Kasumi-1 (cell line): Measurements from ENCODE around the gene FAM227B.
A peak's percentile ranks its signal among the peaks of the same experiment; 100 is the strongest.
"Not testable (repeated sequence)": the region's sequence is repeated elsewhere in the genome, so short reads cannot be mapped to it uniquely, and the experiment has no call there.

Experiments used
- DNase-seq, 2 experiments: peaks; one replicate each; lab custom pipeline; 2025; lab: John Stamatoyannopoulos, UW

FAM227B gene, protein sequence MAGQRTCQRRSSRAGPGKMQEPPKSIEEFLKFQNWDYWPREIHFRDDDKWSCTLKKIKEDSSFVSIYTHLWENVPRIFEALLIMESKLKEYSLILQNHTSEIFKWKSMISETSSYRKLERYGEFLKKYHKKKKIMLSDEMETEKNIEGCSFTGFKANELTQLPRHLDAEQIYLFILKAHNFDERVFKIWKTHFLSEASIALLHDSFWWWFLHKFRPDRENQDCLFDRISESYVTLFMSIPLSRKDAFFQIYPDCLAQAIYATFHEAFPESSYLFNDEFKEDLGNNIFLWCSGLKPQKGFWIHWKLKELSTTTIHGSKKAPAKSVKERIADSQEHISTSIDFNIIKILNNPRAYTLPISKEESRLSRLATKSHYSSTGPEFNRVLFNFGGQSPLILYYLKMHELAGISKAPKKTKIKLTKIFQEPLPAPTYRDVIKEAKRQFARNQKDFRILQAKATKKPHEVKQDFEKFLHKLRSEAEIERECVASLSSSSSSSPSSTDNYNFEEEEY

DNA sequence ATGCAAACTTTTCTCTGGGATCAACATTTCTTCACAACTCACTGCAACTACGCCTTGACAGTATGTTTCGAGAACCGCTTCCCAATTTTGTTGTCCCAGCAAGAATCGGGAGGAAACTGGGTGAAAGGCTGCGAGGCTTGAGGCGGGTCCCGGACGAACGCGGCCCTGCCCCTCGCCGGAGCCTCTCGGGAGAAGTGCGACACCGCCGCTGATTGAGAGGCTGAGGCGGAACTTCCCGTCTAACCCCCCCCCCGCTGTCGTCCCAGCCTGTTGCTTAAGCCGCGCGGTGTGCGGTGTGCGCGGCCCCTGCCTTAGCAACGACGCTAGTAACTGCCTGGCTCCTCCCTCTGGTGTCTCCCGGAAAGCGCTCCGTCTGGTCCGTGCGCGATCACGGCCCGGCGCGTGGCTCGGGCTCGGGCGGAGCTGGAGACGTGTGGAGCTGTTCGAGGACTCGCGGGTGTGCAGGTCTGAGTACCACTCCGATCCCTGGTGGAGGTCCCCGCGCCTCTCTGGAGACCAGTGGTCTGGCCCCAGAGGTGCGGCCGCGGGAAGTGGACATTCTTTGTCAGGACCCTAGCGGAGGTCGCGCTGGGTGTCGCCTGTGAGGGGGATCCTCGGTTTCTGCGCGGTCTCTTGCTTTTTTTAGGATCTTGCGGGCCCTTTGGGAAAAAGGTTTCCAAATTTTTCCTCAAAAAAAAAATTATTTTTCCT, at the start of gene FAM227B, which contains the start of gene DTWD1:
Gene FAM227B, minus strand, starts transcription at position 161 of the 711 bp plus-strand sequence. CDS start 5,647 bp downstream, outside the sequence.
Gene DTWD1, plus strand, starts transcription at position 391 of the 711 bp plus-strand sequence. CDS start 4,120 bp downstream, outside the sequence.
- DNase-seq: peak; percentile 98

DNA sequence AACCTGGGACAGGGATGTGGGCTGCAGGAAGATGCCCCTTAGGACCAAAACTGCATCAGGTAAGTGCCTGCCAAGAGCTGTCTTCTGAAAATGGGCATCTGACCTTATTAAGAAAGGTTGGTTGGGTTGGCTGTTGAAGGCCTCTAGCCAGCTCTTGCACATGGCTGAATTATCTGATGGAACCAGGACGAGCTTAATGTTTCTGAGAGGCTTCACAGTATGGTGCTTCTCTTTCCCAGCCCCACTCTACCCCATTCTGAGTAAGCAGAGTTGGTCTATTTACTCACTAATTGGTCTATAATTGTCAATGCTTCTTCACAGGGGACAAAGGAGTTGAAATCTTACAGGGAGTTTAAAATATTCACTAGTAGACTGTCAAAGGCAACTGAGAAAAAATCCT, 48.7 kb upstream of the FAM227B start:
- DNase-seq: no peak

DNA sequence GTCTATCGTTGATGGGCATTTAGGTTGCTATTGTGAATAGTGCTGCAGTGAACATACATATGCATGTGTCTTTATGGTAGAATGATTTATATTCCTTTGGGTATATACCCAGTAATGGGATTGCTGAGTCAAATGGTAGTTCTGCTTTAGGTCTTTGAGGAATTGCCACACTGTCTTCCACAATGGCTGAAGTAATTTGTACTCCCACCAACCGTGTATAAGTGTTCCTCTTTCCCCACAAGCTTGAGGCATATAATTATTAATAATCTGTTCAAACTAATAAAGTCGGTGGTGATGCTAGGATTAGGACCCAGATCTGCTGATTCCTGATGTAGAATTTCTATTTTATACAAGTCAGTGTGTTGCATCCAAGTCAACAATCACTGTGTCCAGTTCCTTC, 45.9 kb upstream of the FAM227B start:
- DNase-seq: not testable (repeated sequence)

DNA sequence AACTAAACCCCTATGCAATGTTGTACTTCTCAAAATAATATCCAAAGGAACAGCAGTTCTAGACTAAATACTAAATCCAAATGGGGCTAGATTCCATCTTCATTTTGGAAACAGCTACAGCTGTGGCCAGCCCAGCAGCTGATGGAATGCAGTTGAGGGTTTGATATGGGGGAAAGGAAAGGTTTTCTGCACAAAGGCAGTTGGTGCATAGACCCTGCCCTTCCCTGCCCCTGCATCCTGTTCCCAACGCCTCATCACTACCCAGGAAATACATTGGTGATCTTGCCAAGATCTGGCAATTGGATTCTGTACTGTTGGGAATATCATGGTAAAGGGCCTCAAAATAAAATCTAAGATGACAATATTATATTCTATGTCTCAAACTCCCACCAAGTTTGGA, 44.1 kb upstream of the FAM227B start:
- no peak for DNase-seq

DNA sequence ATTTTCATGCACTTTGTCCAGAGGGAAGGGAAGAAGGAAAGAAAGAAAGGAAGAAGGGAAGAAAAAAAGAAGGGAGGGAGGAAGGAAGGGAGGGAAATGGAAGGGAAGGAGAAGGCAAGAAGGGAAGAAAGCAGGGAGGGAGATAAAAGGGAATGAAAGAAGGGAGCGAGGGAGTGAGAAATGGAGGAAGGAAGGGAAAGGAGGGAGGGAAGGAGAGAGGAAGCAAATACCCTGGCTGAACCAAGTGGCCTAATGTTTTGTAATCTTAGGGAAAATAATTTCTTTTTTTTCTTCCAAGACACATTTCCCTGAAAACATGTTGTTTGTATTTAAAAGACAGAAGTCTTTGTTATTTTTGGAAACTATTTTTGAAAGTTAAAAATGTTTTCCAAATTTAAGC, 36.1 kb upstream of the FAM227B start:
- DNase-seq: no peak

DNA sequence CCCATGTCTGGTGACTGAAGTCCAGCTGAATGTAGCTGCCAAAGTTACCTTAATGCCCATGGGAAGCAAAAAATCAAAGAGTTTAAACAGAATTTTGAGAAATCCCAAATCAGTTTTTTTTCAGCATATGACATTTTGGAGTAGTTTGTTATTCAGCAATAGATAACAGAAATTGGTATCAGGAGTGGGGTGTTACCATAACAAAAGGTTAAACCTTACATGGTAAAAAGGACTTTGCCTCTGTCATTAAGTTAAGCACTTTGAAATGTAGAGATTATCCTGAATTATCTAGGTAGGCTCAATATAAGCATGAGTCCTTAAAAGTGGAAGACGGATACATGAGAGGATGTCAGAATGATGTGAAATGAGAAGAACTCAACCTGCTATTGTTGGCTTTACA, 32.3 kb upstream of the FAM227B start:
- no peak for DNase-seq

DNA sequence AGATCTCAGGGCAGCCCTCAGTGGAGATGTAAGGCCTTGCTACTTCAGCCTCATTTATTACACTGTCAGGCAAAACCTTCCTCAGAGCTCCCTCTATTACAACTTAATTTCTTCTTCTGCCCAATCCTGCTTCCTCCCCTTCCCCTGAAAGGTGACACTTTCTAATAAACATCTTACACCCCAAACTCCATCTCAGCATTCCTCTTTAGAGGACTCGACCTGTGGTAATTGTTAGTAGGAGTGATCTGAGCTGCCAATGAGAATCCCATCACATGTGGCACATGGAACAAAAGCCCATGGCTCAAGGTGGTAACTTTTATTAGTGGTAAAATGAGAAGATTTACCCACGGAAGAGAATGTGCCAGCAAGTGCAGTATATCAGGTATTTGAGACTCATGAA, 30.1 kb upstream of the FAM227B start:
- DNase-seq: no peak

DNA sequence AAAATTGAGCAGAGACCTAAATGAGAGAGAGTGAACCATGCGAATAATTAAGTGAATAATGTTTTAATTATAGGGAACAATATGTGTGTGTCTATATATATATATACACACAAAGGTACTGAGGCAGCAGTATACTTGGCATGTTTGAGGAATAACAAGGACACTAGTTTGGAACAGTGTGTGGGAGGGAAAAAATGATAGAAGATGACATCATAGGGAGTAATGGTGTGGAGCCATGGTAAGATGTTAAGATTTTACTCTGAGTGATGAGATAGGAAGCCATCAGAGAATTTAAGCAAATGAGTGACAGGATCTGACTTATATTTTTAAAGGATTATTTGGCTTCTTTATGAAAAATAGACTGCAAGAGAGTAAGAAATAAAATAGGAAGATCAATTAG, 29.4 kb upstream of the FAM227B start:
- DNase-seq: no peak

DNA sequence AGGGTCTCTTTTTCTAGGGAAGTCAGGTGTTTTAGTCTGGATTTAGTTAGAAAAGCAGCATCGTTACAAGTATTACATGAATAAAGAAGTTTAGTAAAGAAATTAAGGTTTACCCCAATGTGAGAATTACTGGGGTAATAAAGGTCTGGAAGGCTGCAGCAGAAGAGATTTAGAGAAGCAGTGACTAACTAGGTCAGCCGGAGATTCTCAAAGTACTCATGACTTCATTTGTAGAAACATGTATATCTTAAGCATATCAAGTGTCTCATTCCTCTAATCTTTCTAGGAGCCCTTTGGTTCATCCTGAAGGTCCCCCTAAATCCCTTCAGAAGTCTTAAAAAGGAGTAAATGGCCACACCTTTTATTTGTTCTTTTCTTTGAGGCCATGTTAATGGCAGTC, 26.3 kb upstream of the FAM227B start:
- no peak for DNase-seq

DNA sequence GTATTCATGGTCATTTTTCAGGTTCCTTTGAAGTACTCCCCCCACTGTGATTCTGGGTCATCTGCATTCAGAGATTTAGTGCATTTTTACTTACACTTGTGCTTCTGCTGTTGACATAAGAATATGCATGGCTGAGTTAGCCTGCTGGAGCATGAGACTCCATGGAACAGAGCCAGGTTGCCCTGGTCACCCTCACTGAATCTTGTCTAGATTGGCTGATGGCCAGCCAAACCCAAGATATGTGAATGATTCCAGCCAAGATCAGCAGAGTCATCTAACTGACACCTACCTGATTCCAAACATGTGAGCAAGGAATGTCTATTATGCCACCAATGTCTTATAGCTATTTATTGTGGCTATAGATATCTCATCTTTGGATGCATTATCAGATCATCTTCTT, 25.3 kb upstream of the FAM227B start:
- DNase-seq: no peak

DNA sequence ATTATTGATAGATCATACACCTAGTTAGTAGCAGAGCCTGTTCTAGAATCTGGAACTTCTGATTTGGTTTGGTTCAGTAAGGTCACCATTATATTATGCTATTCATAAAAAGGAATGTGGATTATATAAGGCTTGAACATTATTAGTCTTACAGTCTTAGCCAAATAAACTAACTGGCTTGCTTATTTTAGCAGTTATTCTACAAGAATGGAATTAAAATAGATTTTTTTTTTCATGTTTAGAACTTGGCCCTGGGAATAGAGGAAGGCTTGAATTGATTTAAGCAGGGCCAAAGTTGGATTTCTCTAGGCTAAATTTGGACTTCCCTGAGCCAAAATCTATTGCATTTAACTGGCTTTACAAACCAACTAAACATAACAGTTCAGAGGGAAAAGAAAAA, 24.7 kb upstream of the FAM227B start:
- no peak for DNase-seq

DNA sequence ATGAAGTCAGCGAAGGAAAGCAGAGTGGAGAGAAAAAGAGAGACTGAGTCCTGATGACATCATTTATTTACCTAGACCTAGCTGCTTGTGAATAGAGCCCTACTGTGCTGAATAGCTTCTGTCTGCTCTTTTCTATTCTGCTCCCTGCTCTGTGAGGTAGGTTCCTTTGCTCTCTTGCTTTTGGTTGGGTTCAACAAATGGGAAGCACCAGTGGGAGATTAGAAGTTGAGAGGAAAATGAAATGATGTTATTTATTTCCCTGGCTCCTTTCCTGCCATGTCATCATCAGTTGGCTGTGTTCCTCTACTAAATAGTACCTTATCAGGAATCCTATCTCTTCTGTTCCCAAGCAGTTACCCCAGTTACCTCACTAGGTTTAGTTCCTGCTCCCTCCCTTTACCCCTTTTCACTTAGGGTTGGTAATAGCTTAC, 23.8 kb upstream of the FAM227B start:
- DNase-seq: no peak

DNA sequence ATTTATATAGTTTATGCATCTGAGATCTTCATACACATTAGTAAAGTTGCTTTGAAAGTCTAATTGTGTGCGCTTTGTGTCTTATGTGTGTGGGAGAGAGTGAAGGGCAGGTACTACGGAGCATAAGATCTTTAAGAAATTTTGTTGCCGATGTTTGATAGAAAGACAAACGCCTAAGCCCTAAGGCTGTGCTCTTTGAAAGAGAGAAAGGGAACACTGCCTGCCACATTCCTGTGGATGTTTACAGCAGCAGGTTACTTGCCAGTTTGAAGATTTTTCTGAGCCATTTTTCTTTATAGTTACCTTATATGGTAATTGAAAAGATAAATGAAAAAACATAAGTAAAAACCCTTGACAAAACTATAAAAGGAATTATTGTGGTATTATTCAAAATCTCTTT, 17.2 kb upstream of the FAM227B start:
- DNase-seq: no peak

DNA sequence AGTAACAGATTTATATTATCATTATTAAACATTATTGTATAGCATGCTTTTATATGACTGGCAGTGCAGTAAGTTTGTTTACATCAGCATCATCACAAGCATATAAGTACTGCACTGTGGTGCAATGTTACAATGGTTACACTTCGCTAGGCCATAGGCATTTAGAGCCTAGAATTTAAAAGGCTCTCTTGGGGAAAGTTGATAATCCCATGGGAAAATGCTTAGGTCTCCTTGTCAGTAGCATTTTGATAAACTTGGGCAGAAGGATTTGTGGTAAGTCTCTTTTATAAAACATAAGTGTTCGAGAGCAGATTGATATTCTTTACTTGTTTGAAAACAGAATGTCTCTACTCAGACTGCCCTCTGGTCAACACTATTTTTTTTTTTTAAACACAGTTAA, 7.8 kb upstream of the FAM227B start:
- no peak for DNase-seq

DNA sequence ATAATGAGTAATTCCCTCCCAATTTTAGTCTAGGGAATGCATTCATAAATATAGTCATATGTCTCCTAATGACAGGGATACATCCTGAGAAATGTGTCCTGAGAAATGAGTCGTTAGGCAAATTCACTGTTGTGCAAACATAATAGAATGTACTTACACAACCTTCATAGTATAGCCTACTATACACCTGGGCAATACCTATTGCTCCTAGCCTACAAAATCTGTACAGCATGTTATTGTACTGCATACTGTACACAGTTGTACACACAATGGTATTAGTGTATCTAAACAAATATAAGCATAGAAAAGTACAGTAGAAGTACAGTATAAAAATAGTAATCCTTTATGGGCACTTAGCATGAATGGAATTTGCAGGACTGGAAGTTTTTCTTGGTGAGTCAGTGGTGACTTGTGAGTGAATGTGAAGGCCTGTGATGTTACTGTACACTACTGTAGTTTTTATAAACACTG, 6.8 kb upstream of the FAM227B start:
- no peak for DNase-seq

DNA sequence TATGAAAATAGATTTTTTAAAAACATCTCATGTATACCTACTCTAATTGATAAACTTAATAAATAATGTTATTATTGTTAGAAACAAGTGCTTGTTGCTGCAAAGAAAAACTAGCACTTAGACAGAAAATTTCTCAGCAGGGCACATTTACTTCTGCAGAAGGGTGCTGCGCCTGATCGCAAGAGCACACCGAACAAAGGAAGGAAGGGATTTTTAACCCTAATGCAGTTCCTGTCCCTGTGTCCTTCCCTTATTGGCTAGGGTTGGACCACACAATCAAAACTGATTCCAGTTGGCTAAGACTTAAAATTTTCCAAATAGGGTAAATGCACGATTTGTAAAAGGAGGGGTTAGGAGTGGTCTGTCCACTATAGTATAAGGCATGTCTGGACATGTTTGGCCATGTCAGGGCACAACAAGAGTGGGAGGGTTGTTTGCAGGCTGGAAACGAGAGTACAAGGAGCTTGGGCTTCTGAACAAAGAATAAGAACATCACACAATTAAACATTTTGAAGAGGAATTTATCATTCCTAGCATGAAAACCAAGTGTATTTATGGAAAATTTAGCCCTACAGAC, 4.9 kb upstream of the FAM227B start:
- no peak for DNase-seq

DNA sequence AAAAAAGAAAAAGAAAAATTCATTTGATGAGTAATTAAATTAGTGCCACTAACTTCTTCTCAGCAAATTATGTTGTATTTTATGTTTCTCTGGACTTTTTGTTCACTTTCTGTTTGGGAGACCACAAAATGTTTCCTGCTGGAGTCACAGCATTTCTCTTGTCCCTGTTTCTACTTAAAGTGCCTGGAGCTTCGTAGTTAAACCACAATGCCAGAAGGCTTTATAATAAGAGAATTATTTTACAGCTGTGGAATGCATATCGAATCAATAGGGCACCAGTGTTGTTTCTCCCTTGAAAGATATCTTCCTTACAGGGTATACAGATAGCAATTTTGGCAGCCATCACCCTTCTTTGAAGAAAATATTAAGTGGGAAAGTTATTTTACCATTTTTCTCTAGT, 3.4 kb upstream of the FAM227B start:
- peak; percentile 18 to 24 for DNase-seq

DNA sequence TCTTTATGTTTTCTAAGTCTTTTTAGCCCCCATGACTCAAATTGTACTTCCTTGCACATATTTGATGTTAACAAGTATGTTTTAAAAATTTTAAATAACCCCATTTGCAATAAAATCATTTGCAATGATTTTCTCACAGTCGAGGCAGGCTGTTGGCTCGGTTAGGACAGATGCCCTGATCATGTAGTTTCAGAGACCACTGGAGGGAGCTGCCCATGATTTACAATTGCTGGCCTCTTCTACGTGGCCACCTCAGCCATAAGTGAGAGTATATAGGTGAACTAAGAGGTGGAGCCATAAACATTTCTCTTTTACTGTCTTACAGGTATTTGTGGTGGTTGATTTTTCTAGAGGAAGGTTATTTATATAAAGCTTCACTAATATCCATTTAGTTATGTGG, 1.9 kb upstream of the FAM227B start:
- DNase-seq: no peak

DNA sequence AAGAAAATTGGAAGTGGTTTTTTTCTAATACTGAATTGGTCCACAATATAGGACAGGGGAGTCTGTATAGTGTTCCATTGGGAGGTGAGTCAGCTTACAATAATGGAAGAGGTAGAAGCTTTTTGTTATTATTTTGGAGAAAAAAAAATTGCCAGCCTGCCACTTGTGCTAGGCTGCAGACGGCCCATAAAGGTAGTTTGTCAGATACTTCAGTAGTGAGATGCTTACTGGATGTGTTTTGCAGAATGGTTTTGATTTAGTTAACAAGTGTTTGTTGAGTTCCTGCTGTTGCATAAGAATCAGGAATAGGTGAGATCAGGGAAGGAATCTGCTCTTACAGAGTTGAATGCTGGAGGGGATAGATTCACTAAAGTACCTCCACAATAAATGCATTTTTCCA, 1.3 kb upstream of the FAM227B start:
- no peak for DNase-seq

DNA sequence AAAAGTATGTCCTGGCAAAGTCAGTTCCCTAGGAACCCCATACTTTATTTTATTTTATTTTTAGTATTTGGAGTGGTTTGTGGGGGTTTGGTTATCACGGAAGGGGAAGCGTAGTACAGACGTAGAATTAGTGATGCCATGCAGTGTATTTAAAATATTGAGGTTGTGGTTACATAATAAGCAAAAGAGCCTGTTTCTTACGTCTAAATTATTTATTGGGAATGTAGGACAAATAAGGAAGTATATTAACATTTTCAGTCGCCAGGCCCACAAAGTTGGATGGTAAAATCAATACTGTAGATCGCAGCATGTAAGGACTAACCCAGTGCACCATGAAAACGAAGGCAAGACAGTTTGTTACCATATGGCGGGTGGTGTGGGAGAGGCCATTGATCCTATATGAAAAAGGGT, 788 bp upstream of the FAM227B start:
- peak; percentile 50 to 70 for DNase-seq

DNA sequence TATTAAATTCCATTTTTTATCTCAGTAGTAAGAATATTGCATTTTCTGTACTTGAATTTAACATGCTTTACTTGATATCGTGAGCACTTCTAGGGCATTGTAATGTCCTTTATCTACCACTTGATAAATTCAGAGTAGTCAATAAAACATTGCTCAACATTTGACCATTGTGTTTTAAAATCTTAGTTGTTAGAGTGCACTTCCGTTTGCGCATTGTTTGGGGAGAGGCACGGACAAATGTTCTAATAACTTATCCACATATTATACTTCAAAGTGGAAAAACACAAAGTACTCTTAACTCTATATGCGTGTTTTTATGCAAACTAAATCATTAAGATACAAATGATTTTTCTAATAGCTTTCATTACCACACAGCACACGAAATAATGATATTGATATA, 419 bp downstream of the FAM227B start:
- peak; percentile 25 to 53 for DNase-seq

DNA sequence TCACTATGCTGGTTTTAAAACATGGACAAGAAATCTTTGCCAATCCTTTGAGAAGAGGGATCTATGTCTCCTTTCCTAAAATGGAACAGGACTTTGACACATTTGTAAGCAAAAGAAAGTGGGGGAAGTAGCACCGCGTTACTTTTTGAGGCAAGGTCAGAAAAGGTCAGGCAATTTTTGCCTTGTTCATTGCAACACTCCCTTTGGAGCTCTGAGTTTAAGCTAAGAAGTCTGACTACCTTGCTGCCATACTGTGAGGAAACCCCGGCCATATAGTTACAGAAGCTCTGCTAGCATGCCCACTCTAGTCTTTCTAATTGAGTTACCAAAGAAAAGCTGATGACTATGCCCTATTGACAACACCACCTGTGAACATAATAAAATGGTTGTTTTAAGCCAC, 1.4 kb downstream of the FAM227B start:
- DNase-seq: no peak

DNA sequence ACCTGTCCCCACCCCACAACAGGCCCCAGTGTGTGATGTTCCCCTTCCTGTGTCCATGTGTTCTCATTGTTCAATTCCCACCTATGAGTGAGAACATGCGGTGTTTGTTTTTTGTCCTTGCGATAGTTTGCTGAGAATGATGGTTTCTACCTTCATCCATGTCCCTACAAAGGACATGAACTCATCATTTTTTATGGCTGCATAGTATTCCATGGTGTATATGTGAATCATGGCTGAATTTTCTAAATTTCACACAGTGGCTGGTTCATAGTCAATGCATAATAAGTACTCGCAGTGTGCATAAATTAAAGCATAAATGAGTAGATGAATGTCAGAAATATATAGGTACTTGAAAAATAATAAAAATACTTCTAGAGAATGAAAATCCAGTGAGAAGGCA, 8.4 kb downstream of the FAM227B start:
- DNase-seq: not testable (repeated sequence)
